ENCODE measurements around the gene GPRC5C. TPM values are rescaled to one million over a fixed set of nuclear protein-coding genes. Genes with fewer than 3 reads are reported as not detected.
"Not testable (repeated sequence)": the region's sequence is repeated elsewhere in the genome, so short reads cannot be mapped to it uniquely, and the experiment has no call there.

Gene GPRC5C, protein sequence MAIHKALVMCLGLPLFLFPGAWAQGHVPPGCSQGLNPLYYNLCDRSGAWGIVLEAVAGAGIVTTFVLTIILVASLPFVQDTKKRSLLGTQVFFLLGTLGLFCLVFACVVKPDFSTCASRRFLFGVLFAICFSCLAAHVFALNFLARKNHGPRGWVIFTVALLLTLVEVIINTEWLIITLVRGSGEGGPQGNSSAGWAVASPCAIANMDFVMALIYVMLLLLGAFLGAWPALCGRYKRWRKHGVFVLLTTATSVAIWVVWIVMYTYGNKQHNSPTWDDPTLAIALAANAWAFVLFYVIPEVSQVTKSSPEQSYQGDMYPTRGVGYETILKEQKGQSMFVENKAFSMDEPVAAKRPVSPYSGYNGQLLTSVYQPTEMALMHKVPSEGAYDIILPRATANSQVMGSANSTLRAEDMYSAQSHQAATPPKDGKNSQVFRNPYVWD
- 1.8 and 2.0 TPM in 2 replicates for total RNA-seq

DNA sequence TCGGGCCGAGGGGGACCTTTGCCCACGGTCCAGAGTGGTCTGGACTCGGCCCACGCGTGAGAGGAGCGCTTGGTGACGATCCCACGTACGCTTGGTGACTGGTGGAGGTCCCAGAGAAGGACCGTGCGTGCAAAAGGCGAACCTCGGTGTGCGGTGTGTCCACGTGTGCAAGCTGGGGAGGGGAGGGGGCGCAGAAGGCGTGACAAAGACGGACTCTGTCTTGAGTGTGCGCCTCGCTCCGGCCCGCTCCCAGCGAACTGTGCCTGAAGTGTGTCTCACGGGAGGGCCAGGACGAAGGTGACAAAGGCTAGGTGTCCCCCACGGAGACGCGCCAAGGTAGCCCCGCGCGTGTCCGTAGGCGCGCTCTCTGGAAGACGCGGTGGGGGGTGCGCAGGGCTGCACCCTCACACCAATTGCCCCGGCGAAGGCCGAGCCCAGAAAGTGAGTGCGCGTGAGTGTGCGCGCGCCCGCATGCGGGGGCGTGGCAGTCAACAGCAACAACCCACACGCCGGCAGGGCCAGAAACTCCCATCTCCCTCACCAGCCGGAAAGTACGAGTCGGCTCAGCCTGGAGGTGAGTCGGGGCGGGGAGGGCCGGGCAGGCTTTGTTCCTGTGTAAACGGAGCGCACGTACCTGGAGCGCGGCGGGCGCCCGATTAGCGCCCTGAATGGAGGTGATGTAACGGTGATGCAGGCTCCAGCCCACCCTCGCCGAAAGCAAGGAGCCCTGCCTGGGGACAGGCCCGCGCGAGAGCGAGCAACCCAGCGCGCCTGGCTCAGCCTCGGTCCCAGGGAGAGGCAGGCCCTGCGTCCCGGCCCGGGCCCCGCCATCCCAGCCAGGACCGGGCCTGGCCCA is at the start of gene GPRC5C:
GPRC5C (plus strand) TSS at position 521 of the 856 bp plus-strand sequence. CDS start 7,689 bp downstream, outside the sequence.
- DNase-seq = no peak

DNA sequence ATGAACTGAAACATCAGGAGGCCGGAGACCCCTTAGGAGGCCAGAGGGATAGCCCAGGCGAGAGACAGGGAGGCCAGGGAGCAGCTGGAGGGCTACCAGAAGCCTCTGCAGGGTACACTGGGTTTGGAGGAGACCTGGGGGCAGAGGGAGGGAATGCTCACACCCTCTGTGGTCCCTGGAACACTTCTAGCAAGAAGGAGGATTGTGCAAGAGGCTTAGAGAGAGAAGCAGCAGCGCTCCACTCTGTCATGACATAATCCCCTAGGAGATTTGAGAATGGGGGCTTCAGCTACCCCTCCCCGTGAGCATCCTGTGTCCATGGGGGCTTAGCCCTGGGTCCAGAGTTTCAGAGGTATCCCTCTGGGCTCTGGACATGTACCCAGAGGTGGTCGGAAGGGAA is 48.7 kb upstream of the GPRC5C start:
- DNase-seq = no peak

DNA sequence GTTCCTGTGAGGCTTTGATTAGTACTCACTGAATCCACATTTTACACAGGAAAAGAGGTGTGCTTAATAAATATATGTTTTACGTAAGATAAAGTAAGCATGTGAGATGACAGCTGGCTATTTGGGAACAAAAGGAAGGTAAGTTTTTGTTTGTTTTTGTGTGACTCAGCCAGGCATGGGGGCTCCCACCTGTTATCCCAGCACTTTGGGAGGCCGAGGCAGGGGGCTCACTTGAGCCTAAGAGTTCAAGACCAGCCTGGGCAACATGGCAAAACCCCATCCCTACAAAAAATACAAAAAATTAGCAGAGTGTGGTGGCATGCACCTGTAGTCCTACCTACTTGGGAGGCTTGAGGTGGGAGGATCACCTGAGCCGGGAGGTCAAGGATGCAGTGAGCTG is 46.7 kb upstream of the GPRC5C start:
- DNase-seq = no peak

DNA sequence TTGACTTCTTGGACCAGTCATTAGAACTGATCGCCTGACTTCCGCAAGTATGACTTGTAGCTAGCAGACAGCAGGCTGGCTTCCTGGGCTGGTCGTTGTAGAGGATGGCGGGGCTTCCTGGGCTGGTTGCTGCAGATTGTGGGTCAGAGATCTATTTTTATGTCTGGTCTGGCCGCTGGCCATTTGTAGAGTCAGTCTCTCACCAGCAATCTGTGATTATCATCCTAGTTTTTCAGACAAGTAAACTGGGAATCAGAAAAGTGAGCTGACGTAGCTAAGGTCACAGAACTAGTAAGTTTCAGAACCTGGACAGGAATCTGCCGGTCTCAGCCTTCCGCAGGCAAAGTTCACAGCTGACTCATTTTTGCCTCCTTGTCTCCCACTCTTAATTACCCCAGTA is 45.5 kb upstream of the GPRC5C start:
- DNase-seq = peak; percentile 19

DNA sequence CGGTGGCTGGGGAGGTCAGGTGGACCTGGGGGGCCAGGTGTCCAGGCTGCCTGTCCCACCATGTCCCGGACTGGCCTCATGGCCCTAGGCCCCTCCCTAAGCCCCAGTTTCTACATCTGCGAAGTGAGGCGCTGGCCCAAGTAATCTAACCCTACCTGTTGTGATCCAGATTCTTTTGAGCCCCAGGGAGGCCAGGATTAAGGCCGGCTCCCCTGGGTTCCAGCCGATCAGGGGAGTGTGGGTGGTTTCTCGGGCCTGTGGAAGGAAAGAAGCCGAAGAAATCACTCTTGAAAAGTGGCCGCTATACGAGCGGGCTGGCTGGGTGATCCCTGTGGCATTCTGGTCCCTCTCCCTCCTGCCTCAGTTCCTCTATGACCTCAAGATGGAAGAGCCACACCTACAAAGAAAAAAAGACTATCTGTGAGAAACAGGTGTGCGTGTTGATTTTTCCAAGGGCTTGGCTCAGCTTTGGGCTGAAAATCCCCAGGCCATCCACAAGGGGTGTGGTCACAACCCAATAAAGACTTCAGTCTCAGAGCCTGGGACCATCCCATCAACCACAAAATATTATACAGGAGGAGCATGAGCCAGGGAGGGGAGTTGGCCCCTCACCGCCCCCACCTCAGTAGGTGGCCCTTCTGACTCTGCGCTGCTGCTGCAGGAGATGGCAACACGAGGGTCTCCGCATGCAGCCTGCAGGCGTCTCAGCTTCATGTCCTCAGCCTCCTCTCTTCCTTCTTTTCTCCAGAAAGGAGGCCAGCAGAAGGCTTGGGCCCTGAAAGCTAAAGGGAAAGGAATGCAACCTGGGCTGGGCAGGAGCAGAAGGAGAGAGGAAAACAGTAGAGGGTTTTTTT is 44.3 kb upstream of the GPRC5C start:
- DNase-seq = no peak

DNA sequence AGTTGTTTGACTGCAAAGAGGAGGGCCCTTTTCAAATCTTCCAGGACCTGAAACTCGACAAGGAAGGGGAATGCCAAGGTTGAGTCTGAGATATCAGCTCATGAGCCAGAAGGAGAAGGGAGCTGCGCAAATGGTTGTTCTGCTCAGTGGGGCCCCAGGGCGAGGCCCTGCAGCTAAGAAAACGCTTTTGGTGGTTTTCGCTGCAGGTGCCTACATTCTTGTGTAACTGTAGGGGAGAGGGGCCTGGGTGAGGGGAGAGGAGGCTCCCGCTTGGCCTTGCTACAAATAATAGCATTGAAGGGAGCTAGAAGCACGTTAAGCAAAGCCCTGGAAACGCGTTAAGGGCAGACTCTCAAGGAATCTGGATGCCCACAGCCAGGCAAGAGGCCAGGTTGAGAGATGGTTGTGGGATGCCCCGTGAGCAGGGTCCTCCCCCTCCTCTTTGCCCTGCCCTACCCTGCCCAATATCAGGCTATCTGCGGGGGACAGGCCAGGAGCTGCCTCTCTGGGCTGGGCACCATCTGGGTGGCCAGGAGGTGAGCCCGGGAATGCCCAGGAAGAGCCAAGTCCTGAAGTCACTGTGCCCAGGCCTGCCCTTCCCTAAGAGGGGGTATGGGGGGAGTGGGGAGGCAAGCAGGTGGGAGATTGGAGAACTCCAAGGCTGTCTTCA is 42.7 kb upstream of the GPRC5C start:
- no peak for DNase-seq

DNA sequence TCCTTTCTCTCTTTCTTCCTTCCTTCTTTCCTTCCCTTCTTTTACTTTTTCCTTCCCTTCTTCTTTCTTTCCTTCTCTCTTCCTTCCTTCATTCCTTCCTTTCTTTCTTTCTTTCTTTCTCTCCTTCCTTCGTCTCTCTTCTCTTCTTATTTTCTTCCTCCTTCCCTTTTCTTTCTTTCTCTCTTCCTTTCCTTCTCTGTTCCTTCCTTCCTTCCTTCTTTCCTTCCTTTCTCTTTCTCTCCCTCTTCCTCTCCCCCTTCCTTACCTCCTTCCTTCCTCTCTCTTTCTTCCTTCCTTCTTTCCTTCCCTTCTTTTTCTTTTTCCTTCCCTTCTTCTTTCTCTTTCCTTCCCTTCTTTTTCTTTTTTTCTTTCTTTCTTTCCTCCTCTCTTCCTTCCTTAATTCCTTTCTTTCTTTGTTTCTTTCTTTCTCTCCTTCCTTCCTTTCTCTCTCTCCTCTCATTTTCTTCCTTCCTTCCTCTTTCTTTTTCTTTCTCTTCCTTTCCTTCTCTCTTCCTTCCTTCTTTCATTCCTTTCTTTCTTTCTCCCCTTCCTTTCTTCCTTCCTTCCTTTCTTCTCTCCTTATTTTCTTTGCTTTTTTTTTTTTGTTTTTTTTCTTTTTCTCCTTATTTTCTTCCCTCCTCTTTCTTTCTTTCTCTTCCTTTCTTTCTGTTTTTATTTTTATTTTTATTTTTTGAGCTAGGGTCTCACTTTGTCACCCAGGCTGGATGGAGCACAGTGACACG is 41.8 kb upstream of the GPRC5C start:
- DNase-seq = no peak

DNA sequence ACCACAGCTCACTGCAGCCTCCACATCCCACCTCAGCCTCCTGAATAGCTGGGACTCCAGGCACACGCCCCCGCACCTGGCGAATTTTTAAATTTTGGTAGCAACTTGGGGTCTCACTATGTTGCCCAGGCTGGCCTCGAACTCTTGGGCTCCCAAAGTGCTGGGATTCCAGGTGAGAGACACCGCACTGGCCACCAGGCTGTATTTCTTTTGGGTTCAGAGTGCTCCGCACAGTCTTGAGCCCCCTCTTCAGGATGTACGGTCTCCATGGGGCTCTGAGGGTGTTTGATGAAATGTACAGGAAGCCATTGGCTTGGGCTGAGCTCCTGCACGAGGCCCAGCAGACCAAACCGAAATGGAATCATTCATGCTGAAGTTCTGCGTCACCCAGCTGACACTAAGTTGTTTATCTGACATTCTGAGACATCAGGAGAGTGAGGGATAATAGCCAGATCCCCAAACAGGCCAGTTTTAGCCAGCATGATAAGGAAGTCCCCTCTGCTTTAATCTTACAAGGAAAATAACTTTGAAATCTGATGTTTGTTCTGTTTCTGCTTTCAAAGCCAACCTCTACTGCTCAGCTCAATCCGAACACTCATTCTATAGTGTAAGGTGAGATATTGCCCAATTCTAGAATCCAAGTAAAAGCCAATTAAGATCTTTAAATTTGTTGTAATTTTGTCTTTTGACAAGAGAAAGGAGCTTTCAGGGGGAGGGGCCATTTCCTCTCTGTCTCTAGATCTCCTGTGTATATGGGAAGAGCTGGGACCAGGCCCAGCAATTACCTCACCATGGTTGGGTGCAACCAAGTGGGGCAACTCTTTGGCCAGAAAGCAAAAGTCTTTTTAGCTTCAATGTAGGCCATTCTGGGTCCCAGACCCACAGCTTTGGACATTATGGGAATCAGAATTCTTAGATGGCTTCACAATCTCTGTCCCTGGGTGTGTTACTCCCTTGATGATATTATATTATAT is 40.9 kb upstream of the GPRC5C start:
- DNase-seq = no peak

DNA sequence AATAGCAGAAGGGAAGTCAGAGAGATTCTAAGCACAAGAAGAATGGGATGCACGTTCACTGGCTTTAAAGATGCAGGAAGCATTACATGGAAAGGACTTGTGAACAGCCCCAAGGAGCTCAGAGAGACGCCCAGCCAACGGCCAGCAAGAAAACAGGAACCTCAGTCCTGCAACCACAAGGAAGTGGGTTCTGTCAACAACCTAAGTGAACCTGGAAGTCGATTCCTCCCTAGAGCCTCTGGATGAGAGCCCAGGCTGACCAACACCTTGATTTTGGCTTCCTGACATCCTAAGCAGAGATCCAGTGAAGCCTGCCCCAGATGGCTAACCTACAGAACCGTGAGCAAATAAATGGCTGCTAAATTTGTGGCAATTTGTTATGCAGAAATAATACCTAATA is 40.1 kb upstream of the GPRC5C start:
- DNase-seq = no peak

DNA sequence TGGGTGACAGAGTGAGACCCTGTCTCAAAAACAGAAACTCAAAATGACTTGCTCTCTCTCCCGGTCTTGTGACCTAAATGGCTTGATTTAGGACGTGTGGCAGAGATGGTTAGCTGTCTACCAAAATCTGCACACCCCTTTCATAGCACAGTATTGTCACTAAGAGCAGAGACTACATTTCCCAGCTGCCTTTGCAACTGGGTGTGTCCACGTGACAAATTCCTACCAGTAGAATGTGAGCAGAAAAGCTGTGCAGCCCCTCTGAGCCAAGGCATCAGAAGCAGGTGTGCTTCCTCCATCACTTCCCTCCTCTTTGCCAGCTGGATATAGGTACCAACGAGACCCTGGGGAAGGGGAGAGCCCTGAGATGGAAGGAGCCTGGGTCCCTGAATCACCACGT is 39.0 kb upstream of the GPRC5C start:
- no peak for DNase-seq

DNA sequence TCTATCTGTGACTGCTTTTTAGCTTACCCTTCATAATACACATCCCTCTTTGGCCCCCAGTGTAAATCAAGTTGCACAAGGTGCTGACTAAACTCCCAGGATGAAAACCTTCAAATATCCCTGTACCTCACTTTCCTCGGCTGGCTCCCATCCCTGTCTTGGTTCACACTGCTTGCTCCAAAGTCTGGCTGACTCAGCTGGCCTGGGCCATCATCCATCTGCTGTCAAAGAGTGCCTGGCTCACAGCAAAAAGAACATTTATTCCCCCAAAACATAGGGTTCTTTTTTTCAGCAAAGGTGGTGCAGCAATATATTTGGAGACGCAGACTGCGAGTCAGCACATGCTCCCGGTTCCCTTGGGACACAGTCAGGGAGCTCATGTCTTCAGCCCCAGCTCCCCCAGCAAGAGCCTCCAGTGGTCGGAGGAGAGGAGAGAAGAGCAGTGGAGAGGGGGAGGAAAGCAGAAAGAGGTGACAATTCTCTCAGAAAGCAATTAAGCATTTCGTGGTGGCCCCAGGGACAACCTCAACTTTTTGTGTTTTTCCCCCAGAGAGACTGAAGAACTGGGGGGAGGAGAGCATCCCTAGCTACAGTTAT is 38.4 kb upstream of the GPRC5C start:
- no peak for DNase-seq

DNA sequence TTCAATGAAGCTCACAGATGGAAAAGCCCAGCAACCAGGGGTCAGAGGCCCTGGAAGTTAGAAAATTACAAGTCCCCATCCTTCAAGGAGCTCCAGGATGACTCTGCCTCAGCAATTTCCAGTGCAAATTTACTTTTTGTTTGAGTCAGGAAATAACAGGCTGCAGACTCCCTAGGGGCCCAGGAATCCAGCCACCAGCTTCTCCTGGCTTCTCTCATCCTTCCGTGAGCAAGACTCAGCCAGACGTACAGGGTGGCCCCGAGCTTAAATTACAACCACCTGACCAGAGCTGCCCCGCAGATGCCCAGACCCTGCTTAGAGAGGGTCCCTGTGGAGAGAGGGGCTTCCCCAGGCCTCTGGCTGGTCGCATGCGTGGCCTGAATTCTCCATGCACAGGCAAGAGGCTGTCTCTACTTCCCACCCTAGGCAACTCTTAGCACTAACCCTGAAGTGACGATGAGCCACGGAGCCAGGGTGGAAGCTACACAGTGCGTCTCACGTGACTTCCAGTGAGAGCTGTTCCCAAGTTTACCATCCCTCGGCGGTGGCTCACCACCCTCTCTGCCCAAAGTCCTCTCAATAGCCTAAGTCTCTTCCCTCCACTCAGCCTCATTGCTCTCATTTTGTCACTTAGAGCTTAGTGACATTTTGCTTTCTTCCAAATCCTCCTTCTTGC is 37.5 kb upstream of the GPRC5C start:
- DNase-seq = no peak

DNA sequence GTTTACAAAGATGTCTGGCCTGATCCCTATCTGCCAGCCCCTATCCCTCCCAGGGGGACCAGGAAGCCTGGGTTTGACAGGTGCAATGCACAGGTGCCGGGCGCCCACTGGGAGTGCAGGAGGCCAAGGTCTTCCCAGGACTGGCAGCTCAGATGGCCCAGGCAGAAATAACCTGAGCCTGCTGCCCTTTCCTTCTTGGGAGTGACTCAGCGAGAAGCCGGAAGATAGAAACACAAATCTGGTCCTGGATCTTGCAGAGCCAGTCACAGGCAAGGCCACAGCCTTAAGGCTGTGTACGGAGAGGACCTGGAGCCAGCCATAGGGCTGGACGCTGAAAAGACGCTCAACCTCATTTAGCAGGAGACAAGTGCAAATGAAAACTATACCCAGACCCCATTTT is 36.9 kb upstream of the GPRC5C start:
- DNase-seq = no peak

DNA sequence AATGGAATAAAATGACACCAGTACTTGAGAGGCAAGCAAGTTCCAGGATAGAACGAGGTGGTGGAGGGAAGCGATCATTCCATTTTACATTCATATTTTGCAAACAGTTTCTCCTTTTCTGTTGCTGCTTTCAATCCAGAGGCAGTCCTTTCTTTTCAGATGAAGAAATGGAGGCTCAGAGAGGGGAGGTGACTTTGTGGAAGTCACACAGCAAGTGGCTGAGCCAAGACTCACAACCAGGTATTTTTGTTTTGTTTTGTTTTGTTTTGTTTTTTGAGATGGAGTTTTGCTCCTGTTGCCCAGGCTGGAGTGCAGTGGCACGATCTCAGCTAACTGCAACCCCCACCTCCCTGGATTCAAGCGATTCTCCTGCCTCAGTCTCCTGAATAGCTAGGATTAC is 35.3 kb upstream of the GPRC5C start:
- no peak for DNase-seq

DNA sequence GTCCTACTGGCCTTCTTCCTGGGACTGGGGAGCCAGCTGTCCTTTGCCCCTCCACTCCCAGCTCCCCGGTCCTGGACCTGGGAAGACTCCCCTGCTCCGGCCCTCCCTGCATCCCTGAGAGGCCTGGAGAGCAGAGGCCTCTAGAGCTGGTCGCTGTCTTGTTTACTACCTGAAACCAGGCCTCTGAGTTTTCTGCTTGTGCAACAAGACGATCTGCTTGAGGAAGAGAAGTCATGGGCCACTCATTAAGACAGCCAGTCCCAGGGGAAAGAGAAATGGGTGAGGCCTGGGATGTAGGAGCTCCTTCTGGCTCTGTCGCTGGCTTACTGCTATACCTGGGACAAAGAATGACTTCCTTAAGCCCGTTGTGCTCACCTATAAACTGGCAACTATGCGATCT is 29.8 kb upstream of the GPRC5C start:
- DNase-seq = no peak

DNA sequence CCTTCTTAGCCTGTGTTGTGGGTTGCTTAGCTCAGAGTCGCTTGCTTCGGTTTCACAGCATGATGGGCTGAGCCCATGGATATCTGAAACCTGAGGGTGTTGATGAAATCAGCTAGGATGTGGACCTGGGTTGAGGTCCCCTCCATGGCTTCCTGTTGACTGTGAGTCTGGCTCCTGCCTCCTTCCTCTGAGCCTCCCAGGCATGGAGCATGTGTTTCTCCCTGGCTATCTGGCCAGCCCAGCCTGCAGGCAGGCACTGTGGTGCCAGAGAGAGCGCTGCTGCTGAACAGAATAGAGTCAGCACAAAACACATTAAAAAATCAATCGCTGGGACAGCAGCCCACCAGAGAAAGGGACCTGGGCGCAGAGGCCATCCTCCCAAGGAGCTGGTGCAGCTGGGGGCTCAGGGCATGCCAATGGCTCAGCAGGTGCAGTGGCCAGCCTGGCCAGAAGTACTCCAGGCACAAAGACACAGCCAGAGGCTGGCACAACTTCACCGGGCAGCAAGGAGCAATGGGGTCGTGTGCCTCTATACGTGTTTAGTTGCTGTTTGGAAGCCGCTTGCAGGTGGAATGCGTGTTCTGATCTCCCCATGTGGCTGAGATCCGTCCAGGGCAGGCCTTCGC is 28.3 kb upstream of the GPRC5C start:
- no peak for DNase-seq

DNA sequence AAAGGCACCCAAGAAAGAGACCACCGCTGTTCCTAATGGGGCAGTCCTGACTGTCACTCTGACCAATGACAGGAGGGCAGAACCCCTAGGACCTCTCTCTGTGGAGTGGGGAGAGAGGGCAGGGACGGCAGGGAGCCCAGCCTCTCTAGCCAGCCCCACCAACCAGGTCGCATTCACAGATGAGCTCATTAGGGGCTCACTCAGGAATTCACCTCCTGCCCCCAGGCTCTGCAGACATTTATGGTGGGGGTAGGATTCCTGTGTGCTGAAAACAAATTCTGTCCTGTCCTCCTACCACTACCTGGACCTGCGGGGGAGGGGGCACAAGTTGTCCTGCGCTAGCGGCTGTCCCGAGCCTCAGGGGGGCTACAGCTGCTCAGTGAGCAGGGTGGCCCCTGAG is 27.7 kb upstream of the GPRC5C start:
- DNase-seq = no peak

DNA sequence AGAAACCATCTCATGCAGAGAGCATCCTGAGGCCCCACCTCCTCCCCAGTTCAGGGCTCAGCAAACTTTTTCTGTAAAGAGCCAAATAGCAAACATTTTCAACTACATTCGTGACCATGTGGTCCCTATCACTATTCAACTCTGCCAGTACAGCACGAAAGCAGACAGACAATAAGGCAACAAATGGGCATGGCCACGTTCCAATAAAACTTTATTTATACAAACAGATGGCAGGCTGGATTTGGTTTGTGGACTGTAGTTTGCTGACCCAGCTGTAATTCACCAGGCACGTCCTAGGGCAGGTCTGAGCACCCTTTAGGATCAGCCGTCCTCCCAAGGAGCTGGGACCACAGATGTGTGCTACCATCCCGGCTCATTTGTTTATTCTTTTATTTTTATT is 27.1 kb upstream of the GPRC5C start:
- DNase-seq = no peak

DNA sequence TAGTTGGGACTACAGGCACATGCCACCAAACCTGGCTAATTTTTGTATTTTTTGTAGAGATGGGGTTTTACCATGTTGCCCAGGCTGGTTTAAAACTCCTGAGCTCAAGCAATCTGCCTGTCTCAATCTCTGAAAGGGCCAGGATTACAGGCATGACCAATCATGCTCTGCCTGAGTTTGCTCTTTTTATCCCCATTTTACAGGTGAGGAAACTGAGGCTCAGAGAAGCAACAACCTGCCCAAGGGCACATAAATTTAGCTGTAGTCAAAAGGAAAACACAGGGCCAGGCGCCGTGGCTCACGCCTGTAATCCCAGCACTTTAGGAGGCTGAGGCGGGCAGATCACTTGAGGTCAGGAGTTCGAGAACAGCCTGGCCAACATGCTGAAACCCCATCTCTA is 26.6 kb upstream of the GPRC5C start:
- not testable (repeated sequence) for DNase-seq
